GM19328 (cell line): Measurements from ENCODE around the gene ATP5F1D.

Source experiments
- ATAC-seq: cut with Tn5 transposase; IDR thresholded peaks from one replicate; pipeline ENCODE4 v1.9.1; 2021; ENCODE audit warnings: mild to moderate bottlenecking, moderate library complexity; ENCODE audit not compliant: unreplicated experiment

ATP5F1D gene

GRCh38 chr19:1268226-1269064 lies 26.9 kb downstream of the ATP5F1D start:
- ATAC-seq: no peak

- peak; percentile 44 for ATAC-seq
Observed at GRCh38 chr19:1269065-1269477, 27.5 kb downstream of the ATP5F1D start, which contains the start of gene CIRBP. Gene CIRBP, plus strand, starts transcription at chr19:1269332. Its CDS starts 1,602 bp downstream, at chr19:1270934.

- ATAC-seq: peak; percentile 30
Observed at GRCh38 chr19:1269478-1270212, 28.1 kb downstream of the ATP5F1D start.

GRCh38 chr19:1270213-1270853 lies 28.8 kb downstream of the ATP5F1D start:
- ATAC-seq: no peak

DNA sequence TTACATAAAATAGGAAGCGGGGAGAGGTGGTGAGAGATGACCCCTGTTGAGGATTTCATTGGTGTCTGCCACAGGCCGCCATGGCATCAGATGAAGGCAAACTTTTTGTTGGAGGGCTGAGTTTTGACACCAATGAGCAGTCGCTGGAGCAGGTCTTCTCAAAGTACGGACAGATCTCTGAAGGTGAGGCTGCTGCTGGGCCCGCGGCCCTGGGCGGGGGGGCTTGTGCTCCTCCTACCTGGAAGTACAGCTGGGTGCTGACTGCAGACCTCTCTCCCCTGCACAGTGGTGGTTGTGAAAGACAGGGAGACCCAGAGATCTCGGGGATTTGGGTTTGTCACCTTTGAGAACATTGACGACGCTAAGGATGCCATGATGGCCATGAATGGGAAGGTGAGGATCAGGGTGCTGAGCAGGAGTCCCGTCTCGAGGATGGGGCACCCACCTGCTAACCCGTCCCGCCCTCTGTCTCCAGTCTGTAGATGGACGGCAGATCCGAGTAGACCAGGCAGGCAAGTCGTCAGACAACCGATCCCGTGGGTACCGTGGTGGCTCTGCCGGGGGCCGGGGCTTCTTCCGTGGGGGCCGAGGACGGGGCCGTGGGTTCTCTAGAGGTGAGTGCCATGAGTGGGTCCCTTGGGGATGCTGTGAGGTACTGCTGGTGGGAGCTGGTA lies 29.4 kb downstream of the ATP5F1D start:
- no peak for ATAC-seq

- no peak for ATAC-seq
Observed at GRCh38 chr19:1271528-1272422, 30.2 kb downstream of the ATP5F1D start.

- ATAC-seq: no peak
Observed at GRCh38 chr19:1272423-1273262, 31.1 kb downstream of the ATP5F1D start.

DNA sequence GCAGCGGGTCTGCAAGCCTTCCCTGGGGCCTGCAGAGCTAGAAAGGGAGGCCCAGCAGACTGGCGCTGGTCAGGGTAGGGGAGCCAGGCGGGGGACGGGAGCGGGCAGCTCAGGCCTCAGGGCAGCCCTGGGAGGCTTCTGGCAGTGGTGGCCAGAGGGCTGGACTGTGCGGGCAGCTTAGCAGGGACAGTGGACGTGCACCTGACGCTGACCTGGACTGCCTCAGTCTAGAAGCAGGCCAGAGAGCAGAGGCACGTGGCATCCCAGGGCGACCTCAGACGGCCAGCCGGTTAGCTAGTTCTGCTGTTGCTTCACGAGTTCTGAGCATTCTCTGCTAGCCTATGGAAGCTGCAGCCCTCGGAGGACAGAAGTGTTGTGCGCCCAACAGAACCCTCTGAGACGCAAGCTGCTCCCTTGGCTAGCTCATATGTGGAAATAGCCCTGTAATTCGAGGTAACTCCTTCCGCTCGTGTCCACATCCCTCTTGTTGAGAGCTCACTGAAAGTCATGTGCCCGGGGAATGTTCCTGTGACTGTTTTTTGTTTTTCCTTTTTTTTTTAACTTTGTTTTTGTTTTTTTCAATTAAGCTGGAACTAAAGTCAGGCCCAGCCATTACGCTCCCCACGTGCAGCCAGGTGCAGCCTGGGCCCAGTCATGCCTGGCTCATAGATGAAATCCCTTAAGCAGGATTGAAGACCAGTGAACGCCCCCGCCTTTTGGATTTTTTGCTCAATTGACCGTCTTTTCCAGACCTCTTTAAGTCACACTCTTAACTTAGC lies 31.9 kb downstream of the ATP5F1D start:
- ATAC-seq: no peak

DNA sequence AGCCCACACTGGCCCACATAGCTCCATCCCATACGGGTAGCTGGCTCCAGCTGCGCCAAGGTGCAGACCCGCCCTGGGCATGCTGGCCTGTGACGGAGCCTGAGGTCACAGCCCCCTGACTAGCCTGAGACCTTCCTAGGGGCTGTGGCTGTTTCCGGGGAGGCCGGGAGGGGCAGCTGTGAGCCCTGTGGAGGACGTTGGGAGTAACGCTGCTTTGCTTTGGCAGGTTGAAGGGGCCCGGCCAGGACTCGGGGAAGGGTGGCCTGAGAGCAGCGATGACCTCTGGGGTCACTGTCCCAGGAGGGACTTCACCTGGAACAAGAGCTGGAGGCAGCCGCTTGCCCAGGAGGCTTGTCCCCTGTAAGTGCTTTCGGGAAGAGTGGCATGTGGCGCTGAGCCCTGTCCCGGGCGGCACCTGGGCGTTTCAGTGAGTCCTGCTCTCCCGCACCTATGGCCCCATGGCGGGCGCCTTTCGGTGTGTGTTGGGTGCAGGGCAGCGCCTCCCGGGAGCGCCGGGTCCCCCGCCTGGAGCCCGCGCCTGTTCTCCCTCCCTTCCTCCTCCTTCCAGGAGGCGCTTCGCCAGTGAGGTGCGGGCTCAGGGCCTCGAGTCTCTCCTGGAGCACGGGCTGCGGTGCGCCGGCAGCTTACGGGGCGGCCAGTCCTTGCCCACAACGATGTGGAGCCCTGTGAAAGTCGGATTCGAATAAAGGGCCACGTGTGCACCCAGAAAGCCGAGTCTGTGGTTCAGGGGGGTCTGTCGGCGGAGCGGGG lies 32.7 kb downstream of the ATP5F1D start:
- ATAC-seq: no peak

- no peak for ATAC-seq
Observed at GRCh38 chr19:1274852-1275259, 33.3 kb downstream of the ATP5F1D start.

DNA sequence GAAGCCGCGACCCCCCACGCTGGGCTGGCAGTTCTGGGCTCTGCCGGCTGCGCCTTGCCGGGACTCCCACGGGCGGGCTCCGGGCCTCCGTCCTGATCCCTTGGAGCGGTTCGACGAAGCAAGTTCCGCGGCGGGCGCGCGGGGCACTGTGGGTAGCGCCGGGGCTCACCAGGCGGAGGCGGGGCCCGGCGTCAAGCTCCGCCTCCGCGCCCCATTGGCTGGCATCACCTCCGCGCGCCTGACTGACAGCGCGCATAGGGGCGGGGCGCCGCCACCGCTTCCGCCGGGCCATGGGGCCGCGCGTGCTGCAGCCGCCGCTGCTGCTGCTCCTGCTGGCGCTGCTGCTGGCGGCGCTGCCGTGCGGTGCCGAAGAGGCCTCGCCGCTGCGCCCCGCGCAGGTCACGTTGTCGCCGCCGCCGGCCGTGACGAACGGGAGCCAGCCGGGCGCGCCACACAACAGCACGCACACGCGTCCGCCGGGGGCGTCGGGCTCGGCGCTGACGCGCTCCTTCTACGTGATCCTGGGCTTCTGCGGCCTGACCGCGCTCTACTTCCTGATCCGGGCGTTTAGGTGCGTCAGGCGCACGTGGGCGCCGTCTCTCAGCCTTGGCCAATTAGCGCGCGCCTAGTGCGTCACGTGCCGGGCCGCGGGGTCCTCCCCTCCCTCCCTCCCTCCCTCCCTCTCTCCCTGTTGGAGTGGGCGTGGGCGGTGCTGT lies 33.9 kb downstream of the ATP5F1D start, which contains the start of gene FAM174C:
TSS of gene FAM174C (plus strand) at position 271 of the 716 bp plus-strand sequence. CDS start at position 291, 20 bp downstream.
- ATAC-seq: peak; percentile 79

- no peak for ATAC-seq
Observed at GRCh38 chr19:1275976-1276627, 34.6 kb downstream of the ATP5F1D start.

GRCh38 chr19:1276628-1277022 lies 35.1 kb downstream of the ATP5F1D start:
- no peak for ATAC-seq

DNA sequence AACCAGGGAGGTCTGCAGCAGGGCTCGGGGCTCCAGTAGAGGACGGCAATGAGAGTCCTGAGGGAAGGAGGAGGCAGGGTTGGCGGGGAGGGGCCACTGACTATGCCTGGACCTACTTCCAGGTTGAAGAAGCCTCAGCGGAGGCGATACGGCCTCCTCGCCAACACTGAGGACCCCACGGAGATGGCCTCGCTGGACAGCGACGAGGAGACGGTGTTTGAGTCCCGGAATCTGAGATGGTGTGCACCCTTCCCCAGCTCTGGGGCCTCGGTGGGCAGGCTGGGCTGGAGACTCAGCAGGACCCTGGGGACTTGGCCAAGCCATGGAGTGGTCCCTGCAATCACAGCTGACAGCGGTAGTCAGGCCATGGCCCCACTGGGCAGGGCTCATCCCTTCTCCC lies 35.5 kb downstream of the ATP5F1D start:
- no peak for ATAC-seq

DNA sequence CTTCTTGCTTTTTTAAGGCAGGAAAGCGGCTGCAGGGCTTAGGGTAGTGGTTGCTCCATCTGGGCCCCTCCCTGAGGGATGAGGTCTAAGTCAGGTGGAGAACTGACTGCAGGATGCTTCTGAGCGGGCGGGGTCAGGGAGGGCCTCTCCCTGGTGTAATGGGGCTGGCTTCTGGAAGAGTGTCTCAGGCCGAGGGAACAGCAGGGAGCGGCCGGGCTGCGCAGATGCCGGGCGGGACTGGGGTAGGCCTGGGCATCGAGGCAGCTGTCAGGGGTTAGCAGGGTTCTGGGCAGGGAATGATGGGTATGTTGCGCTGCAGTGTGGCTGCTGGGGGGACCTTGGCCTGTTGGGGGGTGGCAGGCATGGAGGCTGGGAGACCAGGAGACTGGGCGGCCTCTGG lies 36.5 kb downstream of the ATP5F1D start:
- no peak for ATAC-seq
